ENCODE results near the gene NR1H3. TPM values are rescaled to one million over a fixed set of nuclear protein-coding genes. Genes with fewer than 3 reads are reported as not detected.

The NR1H3 gene
- total and polyA plus RNA-seq, 2 of the 4 experiments (the other 2 are of a cell fraction): 9.1 to 13.6 TPM

DNA sequence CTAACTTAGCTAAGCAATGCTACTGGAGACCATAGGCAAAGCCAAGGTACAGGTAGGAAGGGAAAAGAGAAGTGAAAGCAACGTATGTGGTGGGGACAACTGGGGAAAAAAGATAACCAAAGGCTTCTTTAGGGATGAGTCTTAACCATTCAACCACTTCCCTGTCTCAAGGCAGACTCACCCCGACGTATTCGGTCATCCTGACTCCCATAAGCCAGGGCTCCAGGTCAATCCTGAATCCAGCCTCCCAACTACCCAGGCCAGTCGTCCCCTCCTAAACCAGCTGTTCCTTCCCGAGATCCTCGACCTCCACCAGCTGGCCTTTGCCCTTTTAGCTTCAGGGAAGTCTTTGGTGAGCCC, 9.5 kb upstream of the NR1H3 start:
- H3K79me1 ChIP-seq (ENCODE audit: low read depth in 1 of 2, low read length in 2 of 2): peaks cover 29 to 42% of the 10 kb centered on the region in 2 experiments
- TSS peak; percentile 60 for BruUV-seq (replicated peaks)
- ATAC-seq (ENCODE audit: low read depth) (peak; percentile 55), DNase-seq (peak; percentile 57)
- H3K4me3 ChIP-seq (ENCODE audit: insufficient read depth, low read depth, low read length): peak overlapping the region; percentile 66
- H2BK120ac ChIP-seq (ENCODE audit: low read depth, low read length): peak overlapping the region; percentile 71
- H3K18ac ChIP-seq (ENCODE audit: low read depth, low read length): peak overlapping the region; percentile 21
- H3K56ac ChIP-seq (ENCODE audit: extremely low read depth, insufficient read depth, low read length): peak overlapping the region; percentile 81
- H2BK15ac ChIP-seq (ENCODE audit: low read depth, low read length): peak overlapping the region; percentile 65; the same call in 2 of the 3 replicates
- ChIA-PET POLR2A (ENCODE audit: unreplicated experiment) (interaction anchor here (1.2 kb wide), 1 partner anchor 13 kb away, joined by 4 read pairs; no protein-coding TSS in a partner anchor), CTCF (interaction anchor here (0.6 to 1.7 kb wide), 4 partner anchors 9 to 187 kb away, joined by 3 to 7 read pairs (median 5); partner anchors contain the start of gene NR1H3)
- H2AFZ ChIP-seq (replicated peaks; ENCODE audit: low read length, poor library complexity): peak overlapping the region; percentile 98
- H3K4me2 ChIP-seq (ENCODE audit: low read depth, low read length): peak overlapping the region; percentile 69
- peak overlapping the region; percentile 64 for H4K5ac ChIP-seq (ENCODE audit: low read depth, low read length)
- H3K27ac ChIP-seq (ENCODE audit: insufficient read depth, low read length): peak overlapping the region; percentile 86
- H3K4ac ChIP-seq (ENCODE audit: low read depth, low read length): peak overlapping the region; percentile 93
- 0% methylated on average over 6 of the region's 7 CpGs; no CpG with 5 or more reads in 1 of the 2 experiments for WGBS, 2 experiments (ENCODE audit: extremely low coverage in 2 of 2, insufficient read length in 1 of 2)
- peaks cover 10% of the 10 kb centered on the region for H3K4me1 ChIP-seq (ENCODE audit: control insufficient read depth, insufficient read depth, low read length)
- H3K9me3 ChIP-seq (ENCODE audit: control insufficient read depth, insufficient read depth, low read length): no peaks in the 10 kb centered on the region
- peak overlapping the region; percentile 91 for H3K9ac ChIP-seq (ENCODE audit: low read depth, low read length)
- H3K36me3 ChIP-seq (ENCODE audit: control insufficient read depth, insufficient read depth, low read length): peaks cover 15% of the 10 kb centered on the region
- in situ Hi-C loops (cut with MboI; ENCODE audit: low sequenced_read_pairs) (no loop called here), dilution Hi-C loops (cut with HindIII; ENCODE audit: low sequenced_read_pairs, unreplicated experiment) (no loop called here), intact Hi-C loops (cut with micrococcal nuclease) (loop anchor here (2.0 kb wide), 1 partner anchor 33 kb away; the partner anchor contains the start of gene DDB2)
- peaks cover 12% of the 10 kb centered on the region for H3K9me1 ChIP-seq (ENCODE audit: insufficient read depth, low read length)
- peak overlapping the region; percentile 83 for H3K23ac ChIP-seq (ENCODE audit: low read depth, low read length)
- peak overlapping the region; percentile 93 for H2AK9ac ChIP-seq (replicated peaks; ENCODE audit: low read depth, low read length, poor library complexity)
- H2AK5ac ChIP-seq (ENCODE audit: low read depth, low read length): peak overlapping the region; percentile 70
- H2BK20ac ChIP-seq (ENCODE audit: low read depth, low read length): peak overlapping the region; percentile 18; the same call in 1 of the 2 replicates
- peak overlapping the region; percentile 75 for H4K91ac ChIP-seq (ENCODE audit: insufficient read depth, low read depth, low read length)
- no peaks in the 10 kb centered on the region for H4K20me1 ChIP-seq (ENCODE audit: insufficient read depth, low read length)
- H3K27me3 ChIP-seq (ENCODE audit: control insufficient read depth, insufficient read depth, low read length): no peaks in the 10 kb centered on the region
- H3K14ac ChIP-seq (replicated peaks; ENCODE audit: low read depth, low read length): peak overlapping the region; percentile 99
- H4K8ac ChIP-seq (ENCODE audit: low read depth in 2 of 2, low read length in 2 of 2): peak overlapping the region; percentile 83 to 96
- H2BK5ac ChIP-seq (ENCODE audit: low read depth, low read length, poor library complexity, severe bottlenecking): peak overlapping the region; percentile 77
- no peak for TF ChIP-seq MXI1 (IDR thresholded peaks at IDR 0.05; ENCODE audit: borderline replicate concordance, low read depth, low read length)
- TF ChIP-seq POLR2A (IDR thresholded peaks at IDR 0.05; ENCODE audit: low read depth, low read length): no peak
- TF ChIP-seq BHLHE40 (IDR thresholded peaks at IDR 0.05; ENCODE audit: low read depth, low read length): no peak
- no peak for TF ChIP-seq MAFK (IDR thresholded peaks at IDR 0.05; ENCODE audit: low read depth, low read length)
- no peak for TF ChIP-seq CTCF (conservative IDR thresholded peaks at IDR 0.05; ENCODE audit: low read depth, low read length)
- no peak for TF ChIP-seq RFX5 (IDR thresholded peaks at IDR 0.05; ENCODE audit: low read depth, low read length)
- TF ChIP-seq ELK1 (IDR thresholded peaks at IDR 0.05; ENCODE audit: borderline replicate concordance, low read depth, low read length): no peak
- TF ChIP-seq SMC3 (IDR thresholded peaks at IDR 0.05; ENCODE audit: low read depth, low read length): no peak
- TF ChIP-seq CEBPB (IDR thresholded peaks at IDR 0.05; ENCODE audit: low read depth, low read length): no peak
- TF ChIP-seq RAD21 (IDR thresholded peaks at IDR 0.05; ENCODE audit: low read length): no peak
- no peak for TF ChIP-seq FOS (IDR thresholded peaks at IDR 0.05; ENCODE audit: low read depth, low read length)
- TF ChIP-seq RCOR1 (IDR thresholded peaks at IDR 0.05; ENCODE audit: insufficient replicate concordance, low read length): no peak
